NCI-H510A (cell line): ENCODE data around the gene SLC52A1.
"Not testable (repeated sequence)": the region's sequence is repeated elsewhere in the genome, so short reads cannot be mapped to it uniquely, and the experiment has no call there.

Experiments
- DNase-seq: peaks from one replicate; lab custom pipeline; 2025; lab: John Stamatoyannopoulos, UW

SLC52A1 gene

GRCh38 chr17:5035315-5035714, at the start of gene SLC52A1:
SLC52A1 (minus strand) TSS chr17:5035426; CDS start chr17:5034606, 820 bp downstream.
- no peak for DNase-seq

- no peak for DNase-seq
Measured at GRCh38 chr17:5080591-5080990, 45.4 kb upstream of the SLC52A1 start.

- peak; percentile 90 for DNase-seq
Measured at GRCh38 chr17:5078106-5079028, 43.1 kb upstream of the SLC52A1 start, which contains the start of gene ZFP3. ZFP3 (plus strand) TSS chr17:5078467; CDS start chr17:5091505, 13,038 bp downstream.

- no peak for DNase-seq
Measured at GRCh38 chr17:5077781-5078105, 42.5 kb upstream of the SLC52A1 start.

GRCh38 chr17:5077275-5077674, 42.0 kb upstream of the SLC52A1 start:
- not testable (repeated sequence) for DNase-seq

- DNase-seq = not testable (repeated sequence)
Measured at GRCh38 chr17:5075472-5075871, 40.2 kb upstream of the SLC52A1 start.

- DNase-seq = no peak
Measured at GRCh38 chr17:5069724-5070123, 34.5 kb upstream of the SLC52A1 start.

GRCh38 chr17:5068236-5068635, 33.0 kb upstream of the SLC52A1 start:
- DNase-seq = no peak

GRCh38 chr17:5065227-5065744, 30.1 kb upstream of the SLC52A1 start:
- DNase-seq = no peak

GRCh38 chr17:5055543-5055942, 20.3 kb upstream of the SLC52A1 start:
- no peak for DNase-seq

- DNase-seq = no peak
Measured at GRCh38 chr17:5050278-5050677, 15.1 kb upstream of the SLC52A1 start.

- DNase-seq = no peak
Measured at GRCh38 chr17:5049314-5049841, 14.2 kb upstream of the SLC52A1 start.

GRCh38 chr17:5047446-5047845, 12.2 kb upstream of the SLC52A1 start:
- no peak for DNase-seq

- no peak for DNase-seq
Measured at GRCh38 chr17:5045496-5045895, 10.3 kb upstream of the SLC52A1 start.

- no peak for DNase-seq
Measured at GRCh38 chr17:5044630-5045029, 9.4 kb upstream of the SLC52A1 start.

GRCh38 chr17:5043524-5043923, 8.3 kb upstream of the SLC52A1 start:
- no peak for DNase-seq

- no peak for DNase-seq
Measured at GRCh38 chr17:5042157-5043022, 7.2 kb upstream of the SLC52A1 start.

- DNase-seq = no peak
Measured at GRCh38 chr17:5034651-5035050, 575 bp downstream of the SLC52A1 start.

GRCh38 chr17:5034063-5034462, 1.2 kb downstream of the SLC52A1 start:
- no peak for DNase-seq

- DNase-seq = no peak
Measured at GRCh38 chr17:5033352-5034015, 1.7 kb downstream of the SLC52A1 start.

GRCh38 chr17:5032865-5033264, 2.4 kb downstream of the SLC52A1 start:
- DNase-seq = no peak
